NT2/D1 (cell line): ENCODE measurements around the gene ELMO1.

Source experiments
- SUZ12 ChIP-seq: IDR thresholded peaks from 2 replicates; pipeline ENCODE4 v1.6.1; 2011; ENCODE audit not compliant: insufficient read length, insufficient read depth; ENCODE audit errors: extremely low read depth
- YY1 ChIP-seq: IDR thresholded peaks from 2 replicates; pipeline ENCODE4 v1.6.1; 2011; ENCODE audit not compliant: insufficient read length, insufficient read depth
- ZNF274 ChIP-seq: IDR thresholded peaks from 2 replicates; pipeline ENCODE4 v1.6.1; 2011; ENCODE audit warnings: mild to moderate bottlenecking, low read depth, low read length

DNA sequence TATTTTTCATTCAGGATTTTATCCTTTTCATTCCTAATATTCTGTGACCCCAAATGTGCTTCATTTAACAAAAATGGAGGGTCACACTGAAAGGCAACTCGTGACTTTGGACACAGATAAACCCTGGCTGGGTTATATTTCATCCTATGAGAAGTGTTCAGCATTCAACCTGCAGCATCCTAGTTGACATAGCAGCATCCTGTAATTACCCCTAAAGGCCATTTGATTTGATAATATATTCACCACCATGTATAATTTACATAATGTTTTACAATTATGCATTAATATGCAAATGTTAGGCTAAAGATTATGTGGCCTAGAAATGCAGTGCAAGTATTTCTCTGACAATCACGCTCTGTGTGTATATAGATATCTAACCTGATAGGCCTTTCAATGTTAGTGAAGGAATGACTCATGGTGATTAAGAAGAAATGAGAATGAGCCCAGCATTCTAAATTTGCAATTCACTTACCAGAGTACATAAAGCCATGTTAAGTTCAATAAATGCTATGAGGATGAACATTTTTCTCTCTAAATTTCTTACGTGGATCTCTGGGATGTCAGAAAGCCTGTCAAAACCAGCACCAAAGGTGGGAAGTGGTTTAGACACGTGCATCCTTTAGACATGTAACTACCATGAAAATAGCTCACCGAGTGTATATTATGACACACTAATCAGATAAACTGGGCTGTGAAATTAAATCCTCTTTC is 386.7 kb downstream of the ELMO1 start:
- TF ChIP-seq ZNF274, result no peak
- TF ChIP-seq YY1, result no peak
- TF ChIP-seq SUZ12, result no peak
